HG02759 (cell line): ENCODE results near the gene PAFAH1B2.
A peak's percentile ranks its signal among the peaks of the same experiment; 100 is the strongest.
"Not testable (repeated sequence)": the region's sequence is repeated elsewhere in the genome, so short reads cannot be mapped to it uniquely, and the experiment has no call there.

Source experiments
- ATAC-seq: cut with Tn5 transposase; IDR thresholded peaks from one replicate; pipeline ENCODE4 v1.9.1; 2021; ENCODE audit warnings: mild to moderate bottlenecking, moderate library complexity; ENCODE audit not compliant: unreplicated experiment

PAFAH1B2 gene

GRCh38 chr11:117127171-117127901, 16.8 kb upstream of the PAFAH1B2 start:
- ATAC-seq: no peak

- ATAC-seq: no peak
These were observed 15.8 kb upstream of the PAFAH1B2 start for GRCh38 chr11:117128289-117128688.

- ATAC-seq: not testable (repeated sequence)
These were observed 13.7 kb upstream of the PAFAH1B2 start for GRCh38 chr11:117130396-117130795.

- ATAC-seq: no peak
These were observed 13.2 kb upstream of the PAFAH1B2 start for GRCh38 chr11:117130879-117131278.

- ATAC-seq: no peak
These were observed 9.7 kb upstream of the PAFAH1B2 start for GRCh38 chr11:117134431-117134830.

GRCh38 chr11:117134979-117135378, 9.1 kb upstream of the PAFAH1B2 start:
- not testable (repeated sequence) for ATAC-seq

- not testable (repeated sequence) for ATAC-seq
These were observed 6.6 kb upstream of the PAFAH1B2 start for GRCh38 chr11:117137223-117138086.

GRCh38 chr11:117143390-117143789, 697 bp upstream of the PAFAH1B2 start:
- ATAC-seq: no peak

GRCh38 chr11:117144477-117145392, 648 bp downstream of the PAFAH1B2 start:
- ATAC-seq: peak; percentile 56

- no peak for ATAC-seq
These were observed 1.3 kb downstream of the PAFAH1B2 start for GRCh38 chr11:117145393-117145761.

- ATAC-seq: no peak
These were observed 2.4 kb downstream of the PAFAH1B2 start for GRCh38 chr11:117146521-117146920.

- ATAC-seq: no peak
These were observed 8.0 kb downstream of the PAFAH1B2 start for GRCh38 chr11:117152066-117152465.

- no peak for ATAC-seq
These were observed 10.4 kb downstream of the PAFAH1B2 start for GRCh38 chr11:117154468-117154867.

GRCh38 chr11:117157507-117157906, 13.4 kb downstream of the PAFAH1B2 start:
- ATAC-seq: no peak

GRCh38 chr11:117159892-117160291, 15.8 kb downstream of the PAFAH1B2 start:
- ATAC-seq: no peak

- peak; percentile 67 for ATAC-seq
These were observed 16.7 kb downstream of the PAFAH1B2 start for GRCh38 chr11:117160826-117161225.

- no peak for ATAC-seq
These were observed 22.4 kb downstream of the PAFAH1B2 start for GRCh38 chr11:117166491-117166890.

GRCh38 chr11:117169736-117170135, 25.6 kb downstream of the PAFAH1B2 start:
- no peak for ATAC-seq

- ATAC-seq: no peak
These were observed 26.1 kb downstream of the PAFAH1B2 start for GRCh38 chr11:117170210-117170609.

GRCh38 chr11:117171007-117171403, 26.9 kb downstream of the PAFAH1B2 start:
- no peak for ATAC-seq
